ENCODE measurements around the gene USP22. TPM values are rescaled to one million over a fixed set of nuclear protein-coding genes. Genes with fewer than 3 reads are reported as not detected.
"Not testable (repeated sequence)": the region's sequence is repeated elsewhere in the genome, so short reads cannot be mapped to it uniquely, and the experiment has no call there.

USP22 gene
- total RNA-seq, 1 donor from 2014 or later = 192 TPM

DNA sequence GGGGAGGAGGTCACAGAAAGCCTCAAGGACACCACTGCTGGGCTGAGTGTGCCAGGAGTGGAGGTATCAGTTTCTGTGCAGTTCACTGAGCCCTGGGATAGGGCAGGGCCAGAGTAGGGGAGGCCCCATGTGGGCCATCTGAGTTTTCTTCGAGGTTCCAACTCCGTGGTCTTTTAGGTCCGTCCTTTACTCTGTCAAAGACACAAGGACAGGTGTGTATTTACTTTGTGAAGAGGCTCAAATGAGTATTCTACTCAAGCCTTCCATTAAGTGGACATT lies 59.5 kb downstream of the USP22 start:
- Mint-ChIP-seq H3K36me3 (peaks cover 40% of the 10 kb centered on the region), H3K27ac (no peak overlapping the region), H3K4me3 (no peak overlapping the region), H3K27me3 (ENCODE audit: insufficient read depth, low read depth) (peaks cover 4% of the 10 kb centered on the region), H3K4me1 (no peaks in the 10 kb centered on the region), H3K9me3 (peaks cover 16% of the 10 kb centered on the region)
- Histone ChIP-seq H4K20me1 (ENCODE audit: low read depth) (no peaks in the 10 kb centered on the region), H3K27me3 (no peaks in the 10 kb centered on the region), H3K9me3 (ENCODE audit: low read depth) (no peaks in the 10 kb centered on the region), H3K79me2 (ENCODE audit: low read depth) (no peaks in the 10 kb centered on the region), H3K27ac (no peak overlapping the region), H3K4me2 (no peak overlapping the region), H2AFZ (replicated peaks) (no peak overlapping the region), H3K4me1 (no peaks in the 10 kb centered on the region), H3F3A (ENCODE audit: low read depth) (no peaks in the 10 kb centered on the region), H3K9ac (no peak overlapping the region), H3K36me3 (peaks cover 21% of the 10 kb centered on the region), H3K4me3 (no peak overlapping the region)
- TF ChIP-seq, protein P1, sequence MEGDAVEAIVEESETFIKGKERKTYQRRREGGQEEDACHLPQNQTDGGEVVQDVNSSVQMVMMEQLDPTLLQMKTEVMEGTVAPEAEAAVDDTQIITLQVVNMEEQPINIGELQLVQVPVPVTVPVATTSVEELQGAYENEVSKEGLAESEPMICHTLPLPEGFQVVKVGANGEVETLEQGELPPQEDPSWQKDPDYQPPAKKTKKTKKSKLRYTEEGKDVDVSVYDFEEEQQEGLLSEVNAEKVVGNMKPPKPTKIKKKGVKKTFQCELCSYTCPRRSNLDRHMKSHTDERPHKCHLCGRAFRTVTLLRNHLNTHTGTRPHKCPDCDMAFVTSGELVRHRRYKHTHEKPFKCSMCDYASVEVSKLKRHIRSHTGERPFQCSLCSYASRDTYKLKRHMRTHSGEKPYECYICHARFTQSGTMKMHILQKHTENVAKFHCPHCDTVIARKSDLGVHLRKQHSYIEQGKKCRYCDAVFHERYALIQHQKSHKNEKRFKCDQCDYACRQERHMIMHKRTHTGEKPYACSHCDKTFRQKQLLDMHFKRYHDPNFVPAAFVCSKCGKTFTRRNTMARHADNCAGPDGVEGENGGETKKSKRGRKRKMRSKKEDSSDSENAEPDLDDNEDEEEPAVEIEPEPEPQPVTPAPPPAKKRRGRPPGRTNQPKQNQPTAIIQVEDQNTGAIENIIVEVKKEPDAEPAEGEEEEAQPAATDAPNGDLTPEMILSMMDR (IDR thresholded peaks at IDR 0.05) = no peak
- no peak for TF ChIP-seq EZH2 (IDR thresholded peaks at IDR 0.05)
- no peak for TF ChIP-seq EZH2phosphoT487 (IDR thresholded peaks at IDR 0.05)
- no peak for DNase-seq (ENCODE audit: low spot score)

DNA sequence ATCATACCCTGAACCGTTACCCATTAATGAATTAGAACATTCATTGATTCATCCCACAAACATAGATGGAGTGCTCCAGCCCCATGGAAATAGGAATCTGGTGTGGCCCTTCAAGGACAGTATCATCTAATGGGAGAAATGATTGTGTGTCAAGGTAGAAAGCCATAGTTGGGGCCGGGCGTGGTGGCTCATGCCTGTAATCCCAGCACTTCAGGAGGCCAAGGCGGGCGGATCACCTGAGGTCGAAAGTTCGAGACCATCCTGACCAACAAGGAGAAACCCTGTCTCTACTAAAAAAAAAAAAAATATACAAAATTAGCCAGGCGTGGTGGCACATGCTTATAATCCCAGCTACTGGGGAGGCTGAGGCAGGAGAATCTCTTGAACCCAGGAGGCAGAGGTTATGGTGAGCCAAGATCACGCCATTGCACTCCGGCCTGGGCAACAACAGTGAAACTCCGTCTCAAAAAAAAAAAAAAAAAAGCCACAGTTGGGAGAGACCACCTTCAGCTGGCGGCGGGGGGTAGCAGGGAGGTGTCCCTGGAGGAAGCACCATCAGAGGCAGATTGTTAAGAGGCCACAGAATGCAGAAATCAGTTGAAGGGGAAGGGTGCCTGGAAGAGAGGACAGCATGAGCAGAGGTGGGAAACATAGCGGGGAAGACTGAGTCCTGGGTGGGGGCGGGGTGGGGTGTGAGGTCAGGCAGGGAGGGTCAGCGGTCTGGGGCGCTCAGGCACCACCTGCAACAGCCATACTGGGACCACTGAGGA lies 60.0 kb downstream of the USP22 start:
- TF ChIP-seq, protein P1 (IDR thresholded peaks at IDR 0.05) = no peak
- TF ChIP-seq EZH2phosphoT487 (IDR thresholded peaks at IDR 0.05) (no peak), EZH2 (IDR thresholded peaks at IDR 0.05) (no peak)
- no peak for DNase-seq (ENCODE audit: low spot score)
- Histone ChIP-seq H3K4me2 (no peak overlapping the region), H3K27ac (no peak overlapping the region), H3K36me3 (peaks cover 21% of the 10 kb centered on the region), H2AFZ (replicated peaks) (no peak overlapping the region), H3K27me3 (no peaks in the 10 kb centered on the region), H3K4me1 (no peaks in the 10 kb centered on the region), H3K4me3 (no peak overlapping the region), H3K9me3 (ENCODE audit: low read depth) (no peaks in the 10 kb centered on the region), H3K79me2 (ENCODE audit: low read depth) (no peaks in the 10 kb centered on the region), H3K9ac (no peak overlapping the region), H3F3A (ENCODE audit: low read depth) (no peaks in the 10 kb centered on the region), H4K20me1 (ENCODE audit: low read depth) (no peaks in the 10 kb centered on the region)
- H3K36me3 Mint-ChIP-seq = peaks cover 43% of the 10 kb centered on the region
- no peak overlapping the region for H3K27ac Mint-ChIP-seq
- peaks cover 16% of the 10 kb centered on the region for H3K9me3 Mint-ChIP-seq
- H3K4me1 Mint-ChIP-seq = no peaks in the 10 kb centered on the region
- peaks cover 2% of the 10 kb centered on the region for H3K27me3 Mint-ChIP-seq (ENCODE audit: insufficient read depth, low read depth)
- H3K4me3 Mint-ChIP-seq = no peak overlapping the region

DNA sequence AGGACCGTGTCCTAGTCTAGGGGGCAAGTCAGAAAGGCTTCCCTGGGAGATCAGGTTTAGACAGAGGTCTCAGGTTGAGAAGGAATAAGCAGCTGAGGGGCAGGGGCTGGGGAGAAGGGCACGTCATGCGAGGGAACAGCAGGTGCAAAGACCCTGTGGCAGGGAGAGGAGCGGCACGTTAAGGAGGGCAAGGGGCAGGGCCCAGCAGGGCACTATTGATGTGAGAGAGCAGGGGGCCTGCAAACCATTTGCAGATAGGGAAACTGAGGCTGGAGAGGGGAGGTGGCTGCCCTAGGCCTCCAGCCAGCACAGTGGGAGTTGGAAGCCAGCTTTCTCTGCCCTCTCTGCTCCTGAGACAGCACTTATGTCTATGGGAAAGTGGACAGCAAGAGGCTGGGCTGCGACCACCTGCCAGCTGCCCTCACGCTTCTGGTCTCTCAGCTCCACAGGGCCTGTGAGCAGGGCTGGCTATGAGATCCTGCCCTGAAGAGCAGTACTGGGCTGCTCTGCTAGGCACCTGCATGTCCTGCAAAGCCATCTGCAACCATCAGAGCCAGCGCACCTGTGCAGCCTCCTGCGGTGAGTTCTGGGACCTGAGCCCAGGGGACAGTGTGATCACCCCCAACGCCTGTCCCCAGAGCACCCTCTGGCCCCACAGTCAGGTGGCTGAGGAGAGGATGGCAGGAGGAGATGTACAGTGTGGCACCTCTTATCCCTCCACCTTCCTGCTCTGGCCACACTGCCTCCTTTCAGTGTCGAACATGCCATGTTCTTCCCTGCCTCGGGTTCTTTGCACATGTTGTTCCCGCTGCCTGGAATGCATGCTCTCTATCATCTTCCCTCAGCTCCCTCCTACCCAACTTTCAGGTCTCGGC lies 61.5 kb downstream of the USP22 start:
- Mint-ChIP-seq H3K36me3 (peaks cover 44% of the 10 kb centered on the region), H3K9me3 (peaks cover 17% of the 10 kb centered on the region), H3K27ac (peak overlapping the region; percentile 24), H3K4me1 (no peaks in the 10 kb centered on the region), H3K4me3 (peak overlapping the region; percentile 6), H3K27me3 (ENCODE audit: insufficient read depth, low read depth) (peaks cover 2% of the 10 kb centered on the region)
- peaks cover 20% of the 10 kb centered on the region for H3K36me3 ChIP-seq
- no peaks in the 10 kb centered on the region for H4K20me1 ChIP-seq (ENCODE audit: low read depth)
- H3K4me2 ChIP-seq = no peak overlapping the region
- no peak overlapping the region for H3K9ac ChIP-seq
- no peaks in the 10 kb centered on the region for H3K79me2 ChIP-seq (ENCODE audit: low read depth)
- H2AFZ ChIP-seq (replicated peaks) = no peak overlapping the region
- no peaks in the 10 kb centered on the region for H3K9me3 ChIP-seq (ENCODE audit: low read depth)
- H3K4me1 ChIP-seq = no peaks in the 10 kb centered on the region
- no peak for TF ChIP-seq EZH2 (IDR thresholded peaks at IDR 0.05)
- no peak for TF ChIP-seq EZH2phosphoT487 (IDR thresholded peaks at IDR 0.05)
- no peak overlapping the region for H3K4me3 ChIP-seq
- no peaks in the 10 kb centered on the region for H3F3A ChIP-seq (ENCODE audit: low read depth)
- DNase-seq (ENCODE audit: low spot score) = no peak
- no peaks in the 10 kb centered on the region for H3K27me3 ChIP-seq
- no peak overlapping the region for H3K27ac ChIP-seq

DNA sequence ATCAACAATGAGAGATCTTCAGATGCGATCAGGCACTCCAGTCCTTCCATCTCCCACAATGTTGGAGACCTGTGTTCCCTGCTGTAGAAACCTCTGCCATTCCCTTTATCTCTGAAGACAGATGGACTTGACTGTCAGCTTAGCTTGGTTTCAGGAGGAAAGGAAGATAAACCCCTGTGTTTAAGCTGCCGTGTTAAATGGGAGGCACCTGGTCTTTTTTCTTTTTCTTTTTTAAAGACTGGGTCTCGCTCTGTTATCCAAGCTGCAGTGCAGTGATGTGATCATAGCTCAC lies 63.1 kb downstream of the USP22 start:
- no peak for DNase-seq (ENCODE audit: low spot score)
- H3K27ac Mint-ChIP-seq = peak overlapping the region; percentile 44
- no peak overlapping the region for H3K4me3 ChIP-seq
- peaks cover 17% of the 10 kb centered on the region for H3K9me3 Mint-ChIP-seq
- H3K4me1 Mint-ChIP-seq = no peaks in the 10 kb centered on the region
- H3K27me3 ChIP-seq = no peaks in the 10 kb centered on the region
- peaks cover 20% of the 10 kb centered on the region for H3K36me3 ChIP-seq
- no peak overlapping the region for H3K4me3 Mint-ChIP-seq
- no peaks in the 10 kb centered on the region for H3F3A ChIP-seq (ENCODE audit: low read depth)
- no peak overlapping the region for H2AFZ ChIP-seq (replicated peaks)
- H4K20me1 ChIP-seq (ENCODE audit: low read depth) = no peaks in the 10 kb centered on the region
- H3K27ac ChIP-seq = no peak overlapping the region
- H3K9ac ChIP-seq = no peak overlapping the region
- no peak overlapping the region for H3K4me2 ChIP-seq
- H3K36me3 Mint-ChIP-seq = peaks cover 52% of the 10 kb centered on the region
- no peak for TF ChIP-seq EZH2phosphoT487 (IDR thresholded peaks at IDR 0.05)
- TF ChIP-seq EZH2 (IDR thresholded peaks at IDR 0.05) = no peak
- TF ChIP-seq, protein P1 (IDR thresholded peaks at IDR 0.05) = no peak
- no peaks in the 10 kb centered on the region for H3K79me2 ChIP-seq (ENCODE audit: low read depth)
- peaks cover 2% of the 10 kb centered on the region for H3K27me3 Mint-ChIP-seq (ENCODE audit: insufficient read depth, low read depth)
- no peaks in the 10 kb centered on the region for H3K4me1 ChIP-seq
- no peaks in the 10 kb centered on the region for H3K9me3 ChIP-seq (ENCODE audit: low read depth)

DNA sequence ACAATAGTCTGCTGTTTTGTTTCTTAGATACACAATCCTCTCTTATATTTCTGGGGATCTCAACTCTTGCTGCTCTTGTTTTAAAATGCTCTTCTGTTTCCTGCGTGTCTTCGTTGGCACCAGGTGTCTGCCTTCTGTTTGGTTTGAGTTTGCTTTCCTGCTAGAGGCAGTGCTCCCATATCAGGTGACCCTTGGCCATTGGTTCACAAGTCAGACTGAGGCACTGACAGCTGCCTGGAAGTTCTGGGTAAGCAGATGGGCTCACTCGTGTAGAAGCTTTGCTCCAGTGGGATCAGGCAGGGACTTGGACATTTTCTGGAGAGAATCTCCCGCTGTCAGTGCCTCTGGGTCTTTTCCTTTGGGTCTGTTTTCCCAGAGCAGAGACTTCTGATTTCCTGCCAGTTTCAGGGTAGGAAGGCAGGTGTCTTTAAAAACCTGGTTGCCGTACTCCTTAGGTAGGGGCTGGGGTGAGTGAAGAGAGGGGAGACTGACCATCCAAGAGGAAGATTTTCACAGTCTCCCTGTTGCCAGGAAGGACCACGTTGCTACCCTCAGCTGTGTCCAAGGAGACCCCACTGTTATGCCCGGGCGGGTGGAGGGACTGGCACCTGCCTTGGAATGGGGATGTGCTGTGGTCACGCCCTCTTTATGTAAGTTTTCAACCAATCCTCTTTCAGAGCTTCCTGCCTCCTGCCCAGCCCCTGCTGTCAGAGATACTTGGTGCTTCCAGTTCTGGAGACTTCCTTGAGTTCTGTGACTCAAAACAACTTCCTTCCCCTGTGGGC lies 63.6 kb downstream of the USP22 start:
- H3K79me2 ChIP-seq (ENCODE audit: low read depth); H3K4me2 ChIP-seq; H3K4me3 ChIP-seq; H3K27me3 Mint-ChIP-seq (ENCODE audit: insufficient read depth, low read depth); H3K9me3 ChIP-seq (ENCODE audit: low read depth); H3F3A ChIP-seq (ENCODE audit: low read depth); H3K27ac ChIP-seq; H2AFZ ChIP-seq (replicated peaks); H3K4me3 Mint-ChIP-seq; H3K4me1 Mint-ChIP-seq; H4K20me1 ChIP-seq (ENCODE audit: low read depth); H3K4me1 ChIP-seq; H3K9ac ChIP-seq; DNase-seq (ENCODE audit: low spot score); H3K27me3 ChIP-seq: not testable (repeated sequence)
- H3K36me3 Mint-ChIP-seq = peaks cover 52% of the 10 kb centered on the region
- peak overlapping the region; percentile 44 for H3K27ac Mint-ChIP-seq
- peaks cover 17% of the 10 kb centered on the region for H3K9me3 Mint-ChIP-seq
- peaks cover 20% of the 10 kb centered on the region for H3K36me3 ChIP-seq

Data from neural progenitor cell (in vitro differentiated cells).